ENCODE measurements around the gene SLCO1C1.

- TF ChIP-seq CTCF (optimal IDR thresholded peaks at IDR 0.05 in 1 of 3, IDR thresholded peaks at IDR 0.05 in 1 of 3, conservative IDR thresholded peaks at IDR 0.05 in 1 of 3; ENCODE audit: extremely low read depth in 1 of 3, insufficient read depth in 2 of 3, low read length in 3 of 3), result no peak
- TF ChIP-seq EZH2 (IDR thresholded peaks at IDR 0.05; ENCODE audit: low read length), result no peak
Observed at GRCh38 chr12:20716037-20716436, 20.9 kb downstream of the SLCO1C1 start.
